RWPE1 (cell line): ENCODE results near the gene POLE.
"Not testable (repeated sequence)": the region's sequence is repeated elsewhere in the genome, so short reads cannot be mapped to it uniquely, and the experiment has no call there.

Source experiments
- CTCF ChIA-PET: fragments of 350-600 bp; sonication (Branson Sonifier 250); formaldehyde crosslinking; extraction: SDS; loops from one replicate; lab custom pipeline; 2021; lab: Yijun Ruan, JAX
- POLR2A ChIA-PET: fragments of 400-600 bp; formaldehyde crosslinking; extraction: SDS; loops from one replicate; lab custom pipeline; 2020; ENCODE audit warnings: antibody characterized with exemption; ENCODE audit not compliant: low non-redundant PET; lab: Yijun Ruan, JAX
- DNase-seq: peaks from one replicate; pipeline ENCODE4 v3.0.0; 2012; ENCODE audit warnings: low spot score
- H3K27ac ChIP-seq: fragments of 450-650 bp; 2 replicates; pipeline ENCODE4 v1.5.1; 2017
- CTCF ChIP-seq: fragments of 450-650 bp; conservative IDR thresholded peaks from 2 replicates; pipeline ENCODE4 v1.5.1; 2017; ENCODE audit warnings: low read depth, mild to moderate bottlenecking

The POLE gene

GRCh38 chr12:132603240-132604150 lies 83.6 kb downstream of the POLE start:
- CTCF ChIA-PET: interaction anchor here (1.0 to 1.4 kb wide), 2 partner anchors 18 to 35 kb away, joined by 3 to 5 read pairs; no protein-coding TSS in a partner anchor

GRCh38 chr12:132602572-132603239 lies 84.4 kb downstream of the POLE start:
- DNase-seq: no peak
- H3K27ac ChIP-seq: no peak overlapping the region
- ChIA-PET POLR2A (no interaction called here), CTCF (interaction anchor here (0.9 to 1.4 kb wide), 3 partner anchors 12 to 36 kb away, joined by 3 to 5 read pairs (median 3); no protein-coding TSS in a partner anchor)
- no peak for TF ChIP-seq CTCF

More at GRCh38 chr12:132603240-132604150, 83.6 kb downstream of the POLE start:
- no peak overlapping the region for H3K27ac ChIP-seq
- POLR2A ChIA-PET: no interaction called here
- TF ChIP-seq CTCF: no peak
- DNase-seq: no peak

DNA sequence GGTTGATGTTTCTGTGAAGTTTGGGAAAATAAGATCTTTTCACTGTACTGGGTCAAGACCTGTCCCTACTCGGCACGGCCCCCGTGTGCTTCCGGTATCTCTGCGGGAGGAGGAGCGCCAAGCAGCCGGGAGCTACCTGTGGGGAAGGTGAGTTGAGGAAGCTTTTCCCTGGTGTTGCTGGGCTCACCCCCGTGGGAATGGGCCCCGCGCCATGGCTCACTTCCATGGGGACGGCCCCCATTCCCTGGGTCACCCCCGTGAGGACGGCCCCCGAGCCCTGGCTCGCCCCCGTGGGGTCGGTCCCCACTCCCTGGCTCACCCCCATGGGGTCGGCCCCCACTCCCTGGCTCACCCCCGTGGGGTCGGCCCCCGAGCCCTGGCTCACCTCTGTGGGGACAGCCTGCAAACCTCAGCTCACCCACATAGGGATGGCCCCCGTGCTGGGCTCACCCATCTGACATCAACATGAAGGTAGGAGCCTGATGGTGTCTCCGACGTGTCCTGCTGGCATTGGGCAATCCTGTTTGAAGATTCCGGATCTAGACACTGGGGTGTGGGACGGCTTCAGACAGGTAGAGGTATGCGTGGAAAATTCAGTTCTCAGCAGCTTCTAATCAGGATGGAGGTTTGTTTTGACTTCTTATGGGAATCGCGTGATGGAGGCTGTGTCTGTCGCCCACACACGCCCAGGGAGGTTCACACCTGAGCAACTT lies 85.8 kb downstream of the POLE start:
- CTCF ChIA-PET: interaction anchor here (0.6 to 0.8 kb wide), 3 partner anchors 20 to 200 kb away, joined by 3 read pairs; no protein-coding TSS in a partner anchor
- TF ChIP-seq CTCF: no peak
- POLR2A ChIA-PET: no interaction called here
- no peak overlapping the region for H3K27ac ChIP-seq
- DNase-seq: no peak

DNA sequence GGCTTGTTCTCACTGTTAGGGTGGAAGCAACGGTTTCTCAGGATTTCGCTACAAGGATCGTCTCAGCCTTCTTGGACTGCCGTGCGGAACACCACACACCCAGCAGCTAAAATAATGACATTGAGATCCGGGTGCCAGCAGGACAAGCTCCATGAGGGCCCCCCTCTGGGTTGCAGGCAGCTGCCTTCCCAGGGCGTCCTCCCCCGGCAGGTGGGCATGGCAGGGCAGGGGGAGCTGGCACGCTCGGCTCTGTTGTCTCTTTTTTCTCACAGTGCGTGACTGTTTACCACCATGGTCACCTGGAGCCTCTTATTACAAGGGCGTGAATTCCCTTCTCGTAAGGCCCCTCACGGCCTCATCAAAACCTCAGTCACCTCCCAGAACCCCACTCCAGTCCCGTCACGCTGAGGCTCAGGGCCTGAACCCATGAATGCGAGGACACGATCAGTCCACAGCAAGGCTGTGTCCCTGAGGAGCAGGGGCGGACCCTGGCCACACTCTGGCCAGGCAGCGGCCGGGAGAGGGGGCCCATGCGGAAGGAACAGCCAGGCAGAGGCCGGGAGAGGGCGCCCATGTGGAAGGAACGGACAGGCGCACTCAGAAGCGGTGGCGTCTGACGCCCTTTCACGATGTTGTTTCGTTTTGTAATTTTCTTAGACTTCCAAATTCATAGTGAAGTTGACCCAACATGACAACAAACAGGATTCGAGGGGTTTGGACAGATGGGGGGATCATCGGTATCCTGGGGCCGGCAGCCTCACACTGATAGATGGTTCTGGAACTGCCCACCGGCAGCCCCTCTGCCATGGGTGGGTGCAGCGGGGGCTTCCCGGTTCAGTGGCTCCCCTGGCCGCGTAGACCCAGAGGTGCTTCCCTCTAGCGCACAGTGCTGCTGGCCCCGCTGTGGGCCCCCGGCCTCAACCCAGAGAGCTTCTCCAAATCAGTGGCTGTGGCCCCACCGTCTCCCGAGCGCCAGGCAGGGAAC lies 86.8 kb downstream of the POLE start:
- POLR2A ChIA-PET: no interaction called here

DNA sequence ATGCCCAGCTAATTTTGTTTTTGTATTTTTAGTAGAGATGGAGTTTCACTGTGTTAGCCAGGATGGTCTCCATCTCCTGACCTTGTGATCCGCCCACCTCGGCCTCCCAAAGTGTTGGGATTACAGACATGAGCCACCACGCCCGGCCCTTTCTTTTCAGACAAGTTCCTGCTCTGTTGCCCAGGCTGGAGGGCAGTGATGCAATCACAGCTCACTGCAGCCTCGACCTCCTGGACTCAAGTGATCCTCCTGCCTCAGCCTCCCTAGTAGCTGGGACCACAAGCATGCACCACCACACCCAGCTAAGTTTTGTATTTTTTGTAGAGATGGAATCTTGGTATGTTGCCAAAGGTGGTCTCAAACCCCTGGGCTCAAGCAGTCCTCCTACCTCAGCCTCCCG lies 87.6 kb downstream of the POLE start:
- POLR2A ChIA-PET, H3K27ac ChIP-seq: not testable (repeated sequence)
- CTCF ChIA-PET: interaction anchor here (0.6 to 1.4 kb wide), 10 partner anchors 10 to 208 kb away, joined by 3 to 9 read pairs (median 4); no protein-coding TSS in a partner anchor

More for the DNA sequence above, 86.8 kb downstream of the POLE start:
- TF ChIP-seq CTCF: peak; percentile 89
- CTCF ChIA-PET: interaction anchor here (0.6 to 1.4 kb wide), 13 partner anchors 9 to 572 kb away, joined by 3 to 9 read pairs (median 3); no protein-coding TSS in a partner anchor
- peak; percentile 52 for DNase-seq
- H3K27ac ChIP-seq: no peak overlapping the region

More for the DNA sequence above, 87.6 kb downstream of the POLE start:
- not testable (repeated sequence) for DNase-seq
